CD4-positive, alpha-beta T cell treated with Interleukin-4 for 4 hours (primary cell): ENCODE data around the gene PCDHGA4.
A peak's percentile ranks its signal among the peaks of the same experiment; 100 is the strongest.
"Not testable (repeated sequence)": the region's sequence is repeated elsewhere in the genome, so short reads cannot be mapped to it uniquely, and the experiment has no call there.

Experiments used
- DNase-seq: peaks from one replicate; pipeline ENCODE4 v3.0.0-alpha.2; 2020

PCDHGA4 gene

DNA sequence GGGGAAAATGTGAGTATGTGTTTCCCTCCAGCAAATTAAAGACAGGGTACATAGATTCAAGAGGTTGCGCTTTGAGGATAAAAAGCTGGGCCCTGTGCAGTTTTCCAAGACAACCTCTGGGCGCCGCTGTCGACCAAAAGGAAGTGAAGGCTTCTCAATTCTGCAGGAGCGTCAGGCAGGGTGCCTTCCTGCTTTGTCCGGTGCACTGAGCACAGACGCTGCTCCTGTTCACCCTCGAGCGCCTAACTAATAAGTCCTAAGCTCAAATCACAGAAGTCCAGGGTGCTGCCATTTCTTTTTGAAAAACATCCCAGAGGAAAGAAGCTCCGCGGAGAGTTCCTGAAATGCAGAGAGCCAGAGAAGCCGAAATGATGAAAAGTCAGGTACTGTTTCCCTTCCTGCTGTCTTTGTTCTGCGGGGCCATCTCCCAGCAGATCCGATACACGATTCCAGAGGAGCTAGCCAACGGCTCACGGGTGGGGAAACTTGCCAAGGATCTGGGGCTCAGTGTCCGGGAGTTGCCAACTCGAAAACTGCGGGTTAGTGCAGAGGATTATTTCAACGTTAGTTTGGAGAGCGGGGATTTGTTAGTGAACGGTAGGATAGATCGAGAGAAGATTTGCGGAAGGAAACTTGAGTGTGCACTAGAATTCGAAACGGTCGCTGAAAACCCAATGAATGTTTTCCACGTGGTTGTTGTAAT, 4.8 kb upstream of the PCDHGA4 start, which contains the start of gene PCDHGB1:
Gene PCDHGB1, plus strand, starts transcription at position 183 of the 703 bp plus-strand sequence. Its CDS starts 162 bp downstream, at position 345.
- DNase-seq: peak; percentile 27

DNA sequence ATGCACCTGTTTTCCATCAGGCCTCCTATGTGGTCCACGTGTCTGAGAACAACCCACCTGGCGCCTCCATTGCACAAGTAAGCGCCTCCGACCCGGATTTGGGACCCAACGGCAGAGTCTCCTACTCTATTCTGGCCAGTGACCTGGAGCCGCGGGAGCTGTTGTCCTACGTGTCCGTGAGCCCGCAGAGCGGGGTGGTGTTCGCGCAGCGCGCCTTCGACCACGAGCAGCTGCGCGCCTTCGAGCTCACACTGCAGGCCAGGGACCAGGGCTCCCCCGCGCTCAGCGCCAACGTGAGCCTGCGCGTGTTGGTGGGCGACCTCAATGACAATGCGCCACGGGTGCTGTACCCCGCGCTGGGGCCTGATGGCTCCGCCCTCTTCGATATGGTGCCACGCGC, 3.2 kb upstream of the PCDHGA4 start:
- DNase-seq: no peak

GRCh38 chr5:141355641-141356040, 820 bp downstream of the PCDHGA4 start:
- no peak for DNase-seq

GRCh38 chr5:141356133-141356532, 1.3 kb downstream of the PCDHGA4 start:
- DNase-seq: no peak

DNA sequence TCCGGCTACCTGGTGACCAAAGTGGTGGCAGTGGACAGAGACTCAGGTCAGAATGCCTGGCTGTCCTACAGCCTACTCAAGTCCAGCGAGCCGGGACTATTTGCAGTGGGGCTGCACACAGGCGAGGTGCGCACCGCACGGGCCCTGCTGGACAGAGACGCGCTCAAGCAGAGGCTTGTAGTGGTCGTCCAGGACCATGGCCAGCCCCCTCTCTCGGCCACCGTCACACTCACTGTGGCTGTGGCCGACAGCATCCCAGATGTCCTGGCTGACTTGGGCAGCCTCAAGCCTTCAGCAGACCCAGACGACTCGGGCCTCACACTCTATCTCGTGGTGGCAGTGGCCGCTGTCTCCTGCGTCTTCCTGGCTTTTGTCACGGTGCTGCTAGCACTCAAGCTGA, 2.1 kb downstream of the PCDHGA4 start:
- DNase-seq: no peak

- DNase-seq: peak; percentile 30
Measured at GRCh38 chr5:141359790-141360426, 5.1 kb downstream of the PCDHGA4 start, which contains the start of gene PCDHGB2. TSS of gene PCDHGB2 (plus strand) at chr5:141359994. CDS start at chr5:141360136, 142 bp downstream.

DNA sequence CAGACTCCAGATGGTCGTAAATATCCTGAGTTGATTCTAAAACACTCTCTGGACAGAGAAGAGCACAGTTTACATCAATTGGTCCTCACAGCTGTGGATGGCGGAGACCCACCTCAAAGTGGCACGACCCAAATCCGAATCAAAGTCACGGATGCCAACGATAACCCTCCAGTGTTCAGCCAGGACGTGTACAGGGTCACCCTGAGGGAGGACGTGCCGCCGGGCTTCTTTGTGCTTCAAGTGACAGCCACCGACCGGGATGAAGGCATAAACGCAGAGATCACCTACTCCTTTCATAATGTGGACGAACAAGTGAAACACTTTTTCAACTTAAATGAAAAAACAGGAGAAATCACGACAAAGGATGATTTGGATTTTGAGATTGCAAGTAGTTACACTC, 5.9 kb downstream of the PCDHGA4 start:
- no peak for DNase-seq

DNA sequence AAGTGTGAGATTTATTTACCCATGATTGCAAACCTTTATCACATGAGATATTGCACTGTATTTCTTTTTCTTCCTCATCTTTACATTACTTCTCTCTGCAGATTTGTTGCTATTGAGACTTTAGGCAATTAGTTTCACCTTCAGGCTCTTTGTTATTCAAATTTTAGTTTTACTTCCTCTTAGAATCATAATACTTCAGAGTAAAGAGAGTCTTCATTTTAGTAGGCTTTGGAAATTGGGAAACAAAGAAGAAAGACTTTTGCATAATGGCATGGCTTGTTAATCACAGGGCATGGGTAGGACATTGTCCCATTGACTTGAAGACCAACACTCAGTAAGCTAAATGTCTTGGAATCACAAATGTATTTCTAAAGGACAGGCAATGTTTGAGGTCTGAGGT, 7.9 kb downstream of the PCDHGA4 start:
- DNase-seq: no peak

GRCh38 chr5:141363952-141364660, 9.3 kb downstream of the PCDHGA4 start, which contains the start of gene PCDHGA5:
TSS of gene PCDHGA5 (plus strand) at chr5:141364162. CDS start at chr5:141364331, 169 bp downstream.
- no peak for DNase-seq

- DNase-seq: no peak
Measured at GRCh38 chr5:141366016-141366896, 11.4 kb downstream of the PCDHGA4 start.

GRCh38 chr5:141369994-141370848, 15.4 kb downstream of the PCDHGA4 start, which contains the start of gene PCDHGB3:
TSS of gene PCDHGB3 (plus strand) at chr5:141370242. CDS start at chr5:141370395, 153 bp downstream.
- peak; percentile 39 for DNase-seq

DNA sequence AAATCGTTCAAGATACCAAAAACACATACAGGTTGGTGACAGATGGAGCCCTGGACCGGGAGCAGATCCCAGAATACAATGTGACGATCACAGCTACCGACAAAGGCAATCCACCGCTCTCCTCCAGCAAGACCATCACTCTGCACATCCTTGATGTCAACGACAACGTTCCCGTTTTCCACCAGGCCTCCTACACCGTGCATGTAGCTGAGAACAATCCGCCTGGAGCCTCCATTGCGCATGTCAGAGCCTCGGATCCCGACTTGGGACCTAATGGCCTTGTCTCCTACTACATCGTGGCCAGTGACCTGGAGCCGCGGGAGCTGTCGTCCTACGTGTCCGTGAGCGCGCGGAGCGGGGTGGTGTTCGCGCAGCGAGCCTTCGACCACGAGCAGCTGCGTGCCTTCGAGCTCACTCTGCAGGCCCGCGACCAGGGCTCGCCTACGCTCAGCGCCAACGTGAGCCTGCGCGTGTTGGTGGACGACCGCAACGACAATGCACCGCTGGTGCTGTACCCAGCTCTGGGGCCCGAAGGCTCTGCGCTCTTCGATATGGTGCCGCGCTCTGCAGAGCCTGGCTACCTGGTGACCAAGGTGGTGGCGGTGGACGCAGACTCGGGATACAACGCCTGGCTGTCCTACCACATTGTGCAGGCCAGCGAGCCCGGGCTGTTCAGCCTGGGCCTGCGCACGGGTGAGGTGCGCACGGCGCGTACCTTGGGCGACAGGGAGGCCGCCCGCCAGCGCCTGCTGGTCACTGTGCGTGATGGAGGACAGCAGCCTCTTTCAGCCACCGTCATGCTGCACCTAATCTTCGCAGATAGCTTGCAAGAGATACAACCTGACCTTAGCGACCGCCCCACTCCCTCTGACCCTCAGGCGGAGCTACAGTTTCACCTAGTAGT, 17.0 kb downstream of the PCDHGA4 start:
- no peak for DNase-seq

- no peak for DNase-seq
Measured at GRCh38 chr5:141373673-141374317, 19.0 kb downstream of the PCDHGA4 start, which contains the start of gene PCDHGA6. TSS of gene PCDHGA6 (plus strand) at chr5:141373891. CDS start at chr5:141374084, 193 bp downstream.

DNA sequence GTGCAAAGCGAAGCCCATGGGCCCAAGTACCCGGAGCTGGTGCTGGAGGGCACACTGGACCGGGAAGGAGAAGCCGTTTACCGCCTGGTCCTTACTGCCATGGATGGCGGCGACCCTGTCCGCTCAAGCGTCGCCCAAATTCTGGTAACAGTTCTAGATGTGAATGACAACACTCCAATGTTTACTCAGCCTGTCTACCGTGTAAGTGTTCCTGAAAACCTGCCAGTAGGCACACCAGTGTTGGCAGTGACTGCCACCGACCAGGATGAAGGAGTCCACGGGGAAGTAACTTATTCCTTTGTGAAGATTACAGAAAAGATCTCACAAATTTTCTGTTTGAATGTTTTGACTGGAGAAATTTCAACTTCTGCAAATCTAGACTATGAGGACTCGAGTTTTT, 19.8 kb downstream of the PCDHGA4 start:
- DNase-seq: no peak

GRCh38 chr5:141375444-141376155, 20.8 kb downstream of the PCDHGA4 start:
- DNase-seq: not testable (repeated sequence)

GRCh38 chr5:141382469-141383294, 27.9 kb downstream of the PCDHGA4 start, which contains the start of gene PCDHGA7:
TSS of gene PCDHGA7 (plus strand) at chr5:141382742. CDS start at chr5:141382900, 158 bp downstream.
- no peak for DNase-seq

- DNase-seq: no peak
Measured at GRCh38 chr5:141383345-141383744, 28.5 kb downstream of the PCDHGA4 start.
